ENCODE data around the gene NEGR1. TPM values are rescaled to one million over a fixed set of nuclear protein-coding genes. Genes with fewer than 3 reads are reported as not detected.
A peak's percentile ranks its signal among the peaks of the same experiment; 100 is the strongest.

The NEGR1 gene
- total and polyA plus RNA-seq, 2 experiments from 2014 or later: 1.0 to 2.8 TPM

DNA sequence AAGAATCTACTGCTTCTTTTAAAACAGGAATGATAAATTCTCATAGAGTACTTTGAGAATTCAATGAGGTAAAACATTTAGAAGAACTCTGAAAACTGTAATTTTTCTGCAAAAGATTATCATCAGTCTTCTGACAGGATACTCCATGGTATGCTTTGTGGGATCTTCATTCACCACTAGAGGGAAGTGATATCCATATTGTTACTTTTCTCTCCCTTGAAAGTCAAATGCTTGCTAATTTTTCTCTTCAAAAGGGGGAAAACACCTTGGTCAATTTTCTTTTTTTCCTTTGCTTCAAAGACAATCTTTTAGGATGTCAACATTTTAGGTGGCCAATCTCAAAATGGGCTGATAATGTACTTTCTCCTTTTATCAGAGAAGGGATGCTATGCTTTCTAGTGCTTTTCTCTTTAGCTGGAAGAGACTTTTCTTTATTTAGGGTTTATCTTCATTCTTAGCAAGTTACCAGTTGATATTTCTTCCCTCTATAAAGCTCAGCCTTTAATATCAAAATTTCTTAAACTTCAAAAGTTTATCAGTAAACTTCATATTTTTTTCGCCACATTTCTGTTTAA lies 95.5 kb downstream of the NEGR1 start:
- no peaks in the 10 kb centered on the region for H4K20me1 ChIP-seq (ENCODE audit: insufficient read depth, poor library complexity, severe bottlenecking)
- no peak overlapping the region for H2AFZ ChIP-seq
- no peaks in the 10 kb centered on the region for H3K27me3 ChIP-seq
- H3K79me2 ChIP-seq: no peaks in the 10 kb centered on the region
- no peaks in the 10 kb centered on the region for H3K4me1 ChIP-seq (ENCODE audit: insufficient read depth)
- H3K9me3 ChIP-seq (ENCODE audit: low read depth): no peaks in the 10 kb centered on the region
- WGBS (ENCODE audit: low lambda C conversion rate, missing lambda C conversion rate): 100% methylated on average over 1 of the region's 1 CpG
- H3K4me3 ChIP-seq: no peak overlapping the region
- H3K27ac ChIP-seq: no peak overlapping the region
- H3K9me2 ChIP-seq (replicated peaks; ENCODE audit: insufficient read depth): no peaks in the 10 kb centered on the region
- H3K36me3 ChIP-seq (replicated peaks; ENCODE audit: insufficient read depth, low read depth): no peaks in the 10 kb centered on the region
- TF ChIP-seq EZH2 (IDR thresholded peaks at IDR 0.05; ENCODE audit: borderline replicate concordance) (no peak), CTCF (IDR thresholded peaks at IDR 0.05; ENCODE audit: poor library complexity) (peak; percentile 55), EZH2phosphoT487 (IDR thresholded peaks at IDR 0.05; ENCODE audit: low read depth, severe bottlenecking, unreplicated experiment) (no peak)
- no peak overlapping the region for H3K4me2 ChIP-seq
- peak; percentile 9 for DNase-seq (ENCODE audit: low spot score)

- Histone ChIP-seq H3K27me3 (no peaks in the 10 kb centered on the region), H3K36me3 (replicated peaks; ENCODE audit: insufficient read depth, low read depth) (no peaks in the 10 kb centered on the region), H2AFZ (no peak overlapping the region), H3K9me3 (ENCODE audit: low read depth) (no peaks in the 10 kb centered on the region), H3K4me3 (no peak overlapping the region), H3K9me2 (replicated peaks; ENCODE audit: insufficient read depth) (no peaks in the 10 kb centered on the region), H3K79me2 (no peaks in the 10 kb centered on the region), H3K27ac (no peak overlapping the region), H3K4me1 (ENCODE audit: insufficient read depth) (no peaks in the 10 kb centered on the region), H3K4me2 (no peak overlapping the region), H4K20me1 (ENCODE audit: insufficient read depth, poor library complexity, severe bottlenecking) (no peaks in the 10 kb centered on the region)
- no peak for TF ChIP-seq EZH2 (IDR thresholded peaks at IDR 0.05; ENCODE audit: borderline replicate concordance)
- no peak for TF ChIP-seq CTCF (IDR thresholded peaks at IDR 0.05; ENCODE audit: poor library complexity)
- no peak for TF ChIP-seq EZH2phosphoT487 (IDR thresholded peaks at IDR 0.05; ENCODE audit: low read depth, severe bottlenecking, unreplicated experiment)
- 83% methylated on average over 3 of the region's 3 CpGs for WGBS (ENCODE audit: low lambda C conversion rate, missing lambda C conversion rate)
- no peak for DNase-seq (ENCODE audit: low spot score)
Observed at GRCh38 chr1:72184099-72184701, 98.1 kb downstream of the NEGR1 start.

DNA sequence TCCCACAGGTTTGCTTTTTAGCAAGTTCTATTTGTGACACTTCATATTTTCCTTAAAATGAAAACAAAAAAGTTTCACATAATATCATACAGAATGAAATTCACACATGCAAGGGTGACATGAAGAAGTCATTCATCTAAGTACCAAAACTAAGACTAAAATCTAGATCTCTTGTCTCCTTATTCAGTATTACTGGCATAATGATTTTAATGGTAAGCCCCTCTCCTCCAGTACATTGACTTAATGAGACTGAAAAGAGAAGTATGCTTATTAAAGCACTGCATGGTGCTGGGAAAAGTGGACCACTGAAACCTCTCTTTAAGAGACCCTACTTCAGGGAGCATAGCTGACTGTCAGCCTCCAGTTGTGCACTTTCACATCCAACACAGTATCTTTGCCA lies 99.5 kb downstream of the NEGR1 start:
- DNase-seq (ENCODE audit: low spot score): no peak
- Histone ChIP-seq H3K4me2 (no peak overlapping the region), H3K27ac (no peak overlapping the region), H3K27me3 (no peaks in the 10 kb centered on the region), H3K4me1 (ENCODE audit: insufficient read depth) (no peaks in the 10 kb centered on the region), H2AFZ (no peak overlapping the region), H3K36me3 (replicated peaks; ENCODE audit: insufficient read depth, low read depth) (no peaks in the 10 kb centered on the region), H3K9me2 (replicated peaks; ENCODE audit: insufficient read depth) (no peaks in the 10 kb centered on the region), H3K4me3 (no peak overlapping the region), H3K9me3 (ENCODE audit: low read depth) (no peaks in the 10 kb centered on the region), H3K79me2 (no peaks in the 10 kb centered on the region), H4K20me1 (ENCODE audit: insufficient read depth, poor library complexity, severe bottlenecking) (no peaks in the 10 kb centered on the region)
- TF ChIP-seq EZH2phosphoT487 (IDR thresholded peaks at IDR 0.05; ENCODE audit: low read depth, severe bottlenecking, unreplicated experiment) (no peak), CTCF (IDR thresholded peaks at IDR 0.05; ENCODE audit: poor library complexity) (no peak), EZH2 (IDR thresholded peaks at IDR 0.05; ENCODE audit: borderline replicate concordance) (no peak)

Data from hepatocyte (in vitro differentiated cells).